ENCODE measurements around the gene KL.

DNA sequence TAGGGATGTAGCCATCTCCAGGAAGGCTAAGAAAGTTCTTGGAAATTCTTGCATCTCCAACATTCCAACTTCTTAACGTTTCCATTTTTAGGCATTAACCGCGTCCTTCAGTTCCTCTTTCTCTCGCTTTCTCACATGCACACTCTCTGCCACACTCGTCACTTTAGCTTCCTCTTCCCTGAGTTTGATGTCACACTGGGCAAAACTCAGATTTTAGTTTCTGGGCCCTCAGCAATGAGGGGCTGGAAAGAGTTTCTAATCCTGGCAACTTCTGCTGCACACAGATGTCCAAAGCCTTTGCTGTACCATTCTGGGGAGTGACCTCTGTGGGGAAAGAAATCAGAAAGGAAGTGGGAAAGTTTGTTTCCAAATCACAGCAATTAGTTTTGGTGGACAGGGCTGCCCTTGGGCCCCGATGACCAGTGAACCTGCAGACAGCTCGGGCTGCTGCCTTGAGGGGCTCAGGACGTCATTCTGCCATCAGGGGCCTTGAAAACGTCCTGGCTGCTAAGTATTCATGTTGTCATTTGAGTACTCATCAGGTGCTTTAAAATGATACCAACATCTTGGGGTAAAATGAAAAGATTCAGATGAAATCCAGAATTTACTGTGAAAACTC is 89.3 kb downstream of the KL start:
- TF ChIP-seq, protein P1, sequence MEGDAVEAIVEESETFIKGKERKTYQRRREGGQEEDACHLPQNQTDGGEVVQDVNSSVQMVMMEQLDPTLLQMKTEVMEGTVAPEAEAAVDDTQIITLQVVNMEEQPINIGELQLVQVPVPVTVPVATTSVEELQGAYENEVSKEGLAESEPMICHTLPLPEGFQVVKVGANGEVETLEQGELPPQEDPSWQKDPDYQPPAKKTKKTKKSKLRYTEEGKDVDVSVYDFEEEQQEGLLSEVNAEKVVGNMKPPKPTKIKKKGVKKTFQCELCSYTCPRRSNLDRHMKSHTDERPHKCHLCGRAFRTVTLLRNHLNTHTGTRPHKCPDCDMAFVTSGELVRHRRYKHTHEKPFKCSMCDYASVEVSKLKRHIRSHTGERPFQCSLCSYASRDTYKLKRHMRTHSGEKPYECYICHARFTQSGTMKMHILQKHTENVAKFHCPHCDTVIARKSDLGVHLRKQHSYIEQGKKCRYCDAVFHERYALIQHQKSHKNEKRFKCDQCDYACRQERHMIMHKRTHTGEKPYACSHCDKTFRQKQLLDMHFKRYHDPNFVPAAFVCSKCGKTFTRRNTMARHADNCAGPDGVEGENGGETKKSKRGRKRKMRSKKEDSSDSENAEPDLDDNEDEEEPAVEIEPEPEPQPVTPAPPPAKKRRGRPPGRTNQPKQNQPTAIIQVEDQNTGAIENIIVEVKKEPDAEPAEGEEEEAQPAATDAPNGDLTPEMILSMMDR (IDR thresholded peaks at IDR 0.05), result no peak
- TF ChIP-seq POLR2A (IDR thresholded peaks at IDR 0.05), result no peak

Data from uterus (tissue), 2 donors.